Panc1 (cell line): ENCODE measurements around the gene FGF21. TPM values are rescaled to one million over a fixed set of nuclear protein-coding genes. Genes with fewer than 3 reads are reported as not detected.

Experiments used
- ATAC-seq: fragments of 200-7000 bp; cut with Tn5 transposase; 2 replicates; pipeline ENCODE4 v1.9.1; 2020; ENCODE audit warnings: mild to moderate bottlenecking, moderate library complexity
- BruUV-seq: library from RNA; stranded (reverse); fragments of 400-500 nt; replicated peaks from 2 replicates; lab custom pipeline; 2021; lab: Mats Ljungman, UMichigan
- CTCF ChIA-PET: fragments of 300-600 bp; sonication (Branson Sonifier 250); formaldehyde crosslinking; loops from one replicate; lab custom pipeline; 2022; ENCODE audit warnings: antibody characterized with exemption; lab: Charles Lee
- POLR2A ChIA-PET: fragments of 300-600 bp; sonication (Branson Sonifier 250); formaldehyde crosslinking; loops from one replicate; lab custom pipeline; 2022; ENCODE audit warnings: antibody characterized with exemption; lab: Charles Lee
- DNase-seq: peaks from one replicate; pipeline ENCODE4 v3.0.0-alpha.2; 2010; ENCODE audit warnings: low read depth, low spot score
- H3K27ac ChIP-seq: 2 replicates; pipeline ENCODE4 v1.5.1; 2011; ENCODE audit warnings: mild to moderate bottlenecking, low read length, inconsistent platforms
- H3K27me3 ChIP-seq: fragments of 200-500 bp; sonication (Bioruptor generic); 2 replicates; pipeline ENCODE4 v1.6.0; 2014; ENCODE audit warnings: low read length, inconsistent platforms; ENCODE audit not compliant: control insufficient read depth, insufficient read depth
- H3K36me3 ChIP-seq: fragments of 200-500 bp; sonication (Bioruptor generic); 2 replicates; pipeline ENCODE4 v1.5.1; 2014; ENCODE audit warnings: inconsistent platforms, mild to moderate bottlenecking, low read length, moderate library complexity; ENCODE audit not compliant: control insufficient read depth, insufficient read depth
- H3K4me1 ChIP-seq: 2 replicates; pipeline ENCODE4 v1.5.1; 2011; ENCODE audit warnings: inconsistent platforms, mild to moderate bottlenecking, low read length, moderate library complexity; ENCODE audit not compliant: control insufficient read depth, insufficient read depth
- H3K4me3 ChIP-seq, 2 experiments: 2 replicates each; pipeline ENCODE4 v1.5.1; 2011 to 2012; ENCODE audit warnings: low read depth in 2 of 2, low read length in 2 of 2, mild to moderate bottlenecking in 2 of 2, inconsistent platforms in 1 of 2, moderate library complexity in 1 of 2
- H3K9me3 ChIP-seq: fragments of 200-500 bp; sonication (Bioruptor generic); 2 replicates; pipeline ENCODE4 v1.5.1; 2014; ENCODE audit warnings: low read depth, mild to moderate bottlenecking, inconsistent platforms, low read length, moderate library complexity; ENCODE audit not compliant: control insufficient read depth, insufficient read depth
- CTCF ChIP-seq: fragments of 450-650 bp; IDR thresholded peaks from 2 replicates; pipeline ENCODE4 v1.5.1; 2017; ENCODE audit warnings: mild to moderate bottlenecking
- POLR2AphosphoS5 ChIP-seq: IDR thresholded peaks from 2 replicates; pipeline ENCODE4 v1.6.1; 2012; ENCODE audit warnings: mild to moderate bottlenecking, low read depth, low read length, moderate library complexity
- REST ChIP-seq, 2 experiments: IDR thresholded peaks; 2 replicates each; pipeline ENCODE4 v1.6.1; 2011 to 2012; ENCODE audit warnings: low read depth in 2 of 2, control low read depth in 1 of 2, low read length in 1 of 2, mild to moderate bottlenecking in 1 of 2, moderate library complexity in 1 of 2; ENCODE audit not compliant: insufficient read depth in 1 of 2
- SIN3A ChIP-seq: IDR thresholded peaks from 2 replicates; pipeline ENCODE4 v1.6.1; 2012; ENCODE audit warnings: low read depth, mild to moderate bottlenecking, low read length, moderate library complexity, borderline replicate concordance; ENCODE audit not compliant: insufficient read depth
- TCF7L2 ChIP-seq: IDR thresholded peaks from 2 replicates; pipeline ENCODE4 v1.6.1; 2011; ENCODE audit warnings: mild to moderate bottlenecking, low read depth, low read length, inconsistent platforms
- in situ Hi-C: cut with HindIII; loops from 2 replicates; pipeline ENCODE4 v1.10.0; 2016; ENCODE audit warnings: low sequenced_read_pairs, low pct_unique_long_range_greater_than_20kb
- intact Hi-C: fragments of 100-400 bp; cut with micrococcal nuclease; formaldehyde crosslinking; loops from one replicate; pipeline ENCODE4 v1.10.0; 2022; ENCODE audit not compliant: unreplicated experiment
- total RNA-seq: library from RNA; stranded (reverse); gene quantifications from one replicate; pipeline ENCODE4 v1.2.1, GENCODE V29; 2021; ENCODE audit not compliant: unreplicated experiment

The FGF21 gene
- total RNA-seq, 1 experiment from 2014 or later, result not detected

- DNase-seq (no peak), ATAC-seq (no peak)
- in situ Hi-C loops, result no loop called here
- no peak overlapping the region for H3K27ac ChIP-seq
- BruUV-seq, result no TSS peak
- no peaks in the 10 kb centered on the region for H3K9me3 ChIP-seq
- no peak overlapping the region for H3K4me3 ChIP-seq
- H3K36me3 ChIP-seq, result no peaks in the 10 kb centered on the region
- no peaks in the 10 kb centered on the region for H3K4me1 ChIP-seq
- CTCF ChIA-PET, result no interaction called here
- H3K27me3 ChIP-seq, result no peaks in the 10 kb centered on the region
- POLR2A ChIA-PET, result interaction anchor here (0.6 kb wide), 1 partner anchor 9 kb away, joined by 6 read pairs; no protein-coding TSS in a partner anchor
- no peak for TF ChIP-seq REST (IDR thresholded peaks at IDR 0.05; ENCODE audit: insufficient read depth in 1 of 2, low read depth in 2 of 2, low read length in 1 of 2)
- TF ChIP-seq POLR2AphosphoS5, result no peak
- TF ChIP-seq SIN3A, result no peak
- no peak for TF ChIP-seq TCF7L2
- no peak for TF ChIP-seq CTCF
- intact Hi-C loops, result no loop called here
Measured at GRCh38 chr19:48726556-48726955, 28.8 kb upstream of the FGF21 start.

- no peak for ATAC-seq
- in situ Hi-C loops, result no loop called here
- POLR2A ChIA-PET, result no interaction called here
- no peaks in the 10 kb centered on the region for H3K27me3 ChIP-seq
- no peak overlapping the region for H3K4me3 ChIP-seq
- BruUV-seq, result no TSS peak
- H3K36me3 ChIP-seq, result no peaks in the 10 kb centered on the region
- no peak for DNase-seq
- TF ChIP-seq CTCF, result no peak
- TF ChIP-seq POLR2AphosphoS5, result no peak
- TF ChIP-seq TCF7L2, result no peak
- no peak for TF ChIP-seq SIN3A
- no peak for TF ChIP-seq REST (IDR thresholded peaks at IDR 0.05; ENCODE audit: insufficient read depth in 1 of 2, low read depth in 2 of 2, low read length in 1 of 2)
- intact Hi-C loops, result no loop called here
- CTCF ChIA-PET, result no interaction called here
- H3K4me1 ChIP-seq, result no peaks in the 10 kb centered on the region
- H3K9me3 ChIP-seq, result no peaks in the 10 kb centered on the region
- no peak overlapping the region for H3K27ac ChIP-seq
Measured at GRCh38 chr19:48728911-48729664, 26.2 kb upstream of the FGF21 start.
